AG04450 (cell line): Measurements from ENCODE around the gene NMNAT3. TPM values are rescaled to one million over a fixed set of nuclear protein-coding genes. Genes with fewer than 3 reads are reported as not detected.

Experiments used
- CTCF ChIA-PET: fragments of 300-600, 350-600 bp; formaldehyde crosslinking; extraction: SDS; loops from one replicate; lab custom pipeline; 2022; ENCODE audit warnings: antibody characterized with exemption, inconsistent platforms; lab: Charles Lee
- POLR2A ChIA-PET: fragments of 350-600 bp; formaldehyde crosslinking; extraction: SDS; loops from one replicate; lab custom pipeline; 2021; ENCODE audit warnings: antibody characterized with exemption, inconsistent platforms; lab: Yijun Ruan, JAX
- DNase-seq: peaks from one replicate; pipeline ENCODE4 v3.0.0-alpha.2; 2011; ENCODE audit warnings: low read depth, low spot score
- H3K27ac ChIP-seq: one replicate; pipeline ENCODE4 v1.5.1; 2012; ENCODE audit warnings: low read depth, low read length, control low read depth
- H3K27me3 ChIP-seq: one replicate; pipeline ENCODE4 v1.6.0; 2012; ENCODE audit warnings: low read length; ENCODE audit not compliant: control insufficient read depth, insufficient read depth
- H3K4me3 ChIP-seq: 2 replicates; pipeline ENCODE4 v1.5.1; 2011; ENCODE audit warnings: mild to moderate bottlenecking, low read depth, low read length, control low read depth
- H3K9me3 ChIP-seq: 2 replicates; pipeline ENCODE4 v1.5.1; 2012; ENCODE audit warnings: low read length; ENCODE audit not compliant: control insufficient read depth, insufficient read depth
- CTCF ChIP-seq: IDR thresholded peaks from 2 replicates; pipeline ENCODE4 v1.5.1; 2011; ENCODE audit warnings: low read depth, low read length, control low read depth, inconsistent platforms
- polyA plus RNA-seq: library from polyadenylated mRNA; depleted of rRNA; stranded (reverse); fragments of >200 nt; gene quantifications from 2 replicates; pipeline ENCODE4 v1.2.3, GENCODE V29; 2011

NMNAT3 gene
- polyA plus RNA-seq, 1 experiment, result 0.22 TPM

DNA sequence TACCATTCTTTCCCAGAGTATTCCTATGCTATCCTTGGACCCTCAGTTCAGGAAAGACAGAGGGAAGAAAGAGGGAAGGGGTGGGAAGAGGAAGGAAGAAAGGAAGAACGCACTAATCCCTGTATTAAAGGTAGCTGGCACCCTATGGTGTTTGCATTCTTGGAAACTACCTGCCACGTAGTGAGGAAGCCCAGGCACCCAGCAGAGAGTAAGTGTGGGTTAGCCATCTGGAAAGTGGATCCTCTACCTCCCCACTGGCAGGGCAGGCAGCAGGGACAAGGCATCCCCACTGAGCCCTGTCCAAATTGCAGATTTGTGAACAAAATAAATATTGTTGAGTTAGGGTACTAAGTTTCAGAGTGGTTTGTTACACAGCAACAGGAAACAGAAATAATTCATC lies 147.1 kb downstream of the NMNAT3 start:
- H3K4me3 ChIP-seq, result no peak overlapping the region
- H3K9me3 ChIP-seq, result no peaks in the 10 kb centered on the region
- ChIA-PET POLR2A (no interaction called here), CTCF (interaction anchor here (1.5 kb wide), 1 partner anchor 103 kb away, joined by 3 read pairs; no protein-coding TSS in a partner anchor)
- H3K27me3 ChIP-seq, result no peaks in the 10 kb centered on the region
- TF ChIP-seq CTCF, result no peak
- no peak for DNase-seq
- H3K27ac ChIP-seq, result no peak overlapping the region

GRCh38 chr3:139529662-139530061 lies 148.1 kb downstream of the NMNAT3 start:
- H3K27me3 ChIP-seq, result no peaks in the 10 kb centered on the region
- ChIA-PET POLR2A (no interaction called here), CTCF (no interaction called here)
- DNase-seq, result no peak
- H3K4me3 ChIP-seq, result no peak overlapping the region
- no peak overlapping the region for H3K27ac ChIP-seq
- no peak for TF ChIP-seq CTCF
- no peaks in the 10 kb centered on the region for H3K9me3 ChIP-seq

DNA sequence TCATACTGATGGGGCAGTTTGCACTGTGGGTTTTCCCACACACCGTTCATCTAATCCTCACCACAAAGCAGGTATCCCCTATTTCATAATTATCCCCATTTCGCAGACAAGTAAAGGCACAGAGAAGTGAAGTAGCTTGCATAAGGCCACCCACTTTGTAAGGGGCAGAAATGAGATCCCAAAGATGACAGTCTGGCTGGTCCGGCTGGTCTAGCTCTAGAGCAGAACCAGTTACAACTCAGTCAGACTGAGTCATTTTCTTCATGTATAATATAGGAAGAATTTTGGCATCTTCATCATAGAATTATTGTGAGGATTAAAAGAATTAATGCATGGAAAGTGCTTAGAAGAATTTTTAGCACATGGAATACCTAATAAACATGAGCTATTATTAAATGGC lies 148.8 kb downstream of the NMNAT3 start:
- H3K27ac ChIP-seq, result no peak overlapping the region
- H3K27me3 ChIP-seq, result no peaks in the 10 kb centered on the region
- no peak overlapping the region for H3K4me3 ChIP-seq
- H3K9me3 ChIP-seq, result no peaks in the 10 kb centered on the region
- no peak for DNase-seq
- POLR2A ChIA-PET, result no interaction called here
- CTCF ChIA-PET, result no interaction called here
- no peak for TF ChIP-seq CTCF

- ChIA-PET CTCF (no interaction called here), POLR2A (no interaction called here)
These were observed 149.5 kb downstream of the NMNAT3 start for GRCh38 chr3:139528281-139528680.

GRCh38 chr3:139527265-139527664 lies 150.5 kb downstream of the NMNAT3 start:
- DNase-seq, result no peak
- Histone ChIP-seq H3K27me3 (no peaks in the 10 kb centered on the region), H3K9me3 (no peaks in the 10 kb centered on the region), H3K27ac (no peak overlapping the region), H3K4me3 (no peak overlapping the region)
- CTCF ChIA-PET, result no interaction called here
- POLR2A ChIA-PET, result no interaction called here
- no peak for TF ChIP-seq CTCF

More at GRCh38 chr3:139528281-139528680, 149.5 kb downstream of the NMNAT3 start:
- Histone ChIP-seq H3K4me3 (no peak overlapping the region), H3K27me3 (no peaks in the 10 kb centered on the region), H3K9me3 (no peaks in the 10 kb centered on the region), H3K27ac (no peak overlapping the region)
- no peak for DNase-seq
- no peak for TF ChIP-seq CTCF
